MCF 10A (cell line): ENCODE results near the gene ACOT9. TPM values are rescaled to one million over a fixed set of nuclear protein-coding genes. Genes with fewer than 3 reads are reported as not detected.

Experiments used
- BruUV-seq: library from RNA; stranded (reverse); fragments of 400-500 nt; replicated peaks from 2 replicates; lab custom pipeline; 2021; lab: Mats Ljungman, UMichigan
- CTCF ChIA-PET: fragments of 300-600 bp; sonication (Branson Sonifier 250); formaldehyde crosslinking; extraction: SDS; loops from one replicate; lab custom pipeline; 2021; ENCODE audit warnings: antibody characterized with exemption, inconsistent platforms; lab: Yijun Ruan, JAX
- POLR2A ChIA-PET: fragments of 300-600, 350-650 bp; sonication (Branson Sonifier 250); formaldehyde crosslinking; extraction: SDS; loops from one replicate; lab custom pipeline; 2020; ENCODE audit warnings: antibody characterized with exemption, inconsistent platforms; lab: Yijun Ruan, JAX
- DNase-seq: peaks from one replicate; pipeline ENCODE4 v3.0.0-alpha.2; 2018; ENCODE audit not compliant: unreplicated experiment
- H3K27ac Mint-ChIP-seq: one replicate; pipeline ENCODE4 v1.8.0; 2022; ENCODE audit warnings: mild to moderate bottlenecking, low read depth, mixed read lengths; ENCODE audit not compliant: unreplicated experiment
- H3K27me3 Mint-ChIP-seq: one replicate; pipeline ENCODE4 v1.8.0; 2022; ENCODE audit warnings: mixed read lengths; ENCODE audit not compliant: insufficient read depth, unreplicated experiment
- H3K36me3 Mint-ChIP-seq: one replicate; pipeline ENCODE4 v1.8.0; 2022; ENCODE audit warnings: mild to moderate bottlenecking, moderate library complexity, mixed read lengths; ENCODE audit not compliant: insufficient read depth, unreplicated experiment
- H3K4me1 Mint-ChIP-seq: one replicate; pipeline ENCODE4 v1.8.0; 2022; ENCODE audit warnings: mixed read lengths; ENCODE audit not compliant: insufficient read depth, unreplicated experiment
- H3K4me3 Mint-ChIP-seq: one replicate; pipeline ENCODE4 v1.8.0; 2022; ENCODE audit warnings: mild to moderate bottlenecking, moderate library complexity, mixed read lengths; ENCODE audit not compliant: unreplicated experiment
- H3K9me3 Mint-ChIP-seq: one replicate; pipeline ENCODE4 v1.8.0; 2022; ENCODE audit warnings: mixed read lengths; ENCODE audit not compliant: unreplicated experiment
- intact Hi-C: fragments of 100-400 bp; cut with micrococcal nuclease; formaldehyde crosslinking; loops from 2 replicates; pipeline ENCODE4 v1.14.1; 2022
- total RNA-seq: library from RNA; stranded (reverse); gene quantifications from 2 replicates; pipeline ENCODE4 v1.2.3, GENCODE V29; 2022
- TF ChIP-seq, protein P1 (sequence below): fragments of 200-600 bp; IDR thresholded peaks from one replicate; pipeline ENCODE4 v1.8.0; 2022; ENCODE audit warnings: antibody characterized with exemption, mild to moderate bottlenecking; ENCODE audit not compliant: unreplicated experiment

Gene ACOT9
- total RNA-seq, 1 experiment from 2014 or later = 83.9 TPM

DNA sequence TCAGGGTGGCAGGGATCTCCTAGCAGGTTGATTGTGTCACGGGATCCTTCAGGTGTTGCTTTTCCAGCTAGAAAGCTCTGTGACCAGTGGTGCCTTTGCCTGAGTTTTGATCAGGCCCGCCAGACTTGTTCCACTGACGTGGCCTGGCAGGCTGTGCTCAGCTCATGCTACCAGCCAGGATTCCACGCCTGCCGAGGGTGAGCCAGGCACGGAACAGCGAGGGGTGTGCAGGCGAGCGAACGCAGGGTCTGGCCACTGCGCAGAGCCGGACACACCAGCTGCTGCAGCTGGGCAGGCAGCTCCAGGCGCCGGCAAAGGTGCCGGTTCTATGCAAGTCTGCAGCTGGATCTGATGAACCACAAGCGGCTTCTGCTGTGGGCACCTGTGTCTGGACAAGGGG lies 22.8 kb upstream of the ACOT9 start:
- Mint-ChIP-seq H3K9me3 (no peaks in the 10 kb centered on the region), H3K27me3 (no peaks in the 10 kb centered on the region), H3K27ac (no peak overlapping the region), H3K4me1 (no peaks in the 10 kb centered on the region), H3K4me3 (no peak overlapping the region), H3K36me3 (peaks cover 7% of the 10 kb centered on the region)
- ChIA-PET CTCF (interaction anchor here (1.0 kb wide), 1 partner anchor 136 kb away, joined by 4 read pairs; no protein-coding TSS in a partner anchor), POLR2A (interaction anchor here (0.6 kb wide), 1 partner anchor 93 kb away, joined by 4 read pairs; no protein-coding TSS in a partner anchor)
- no peak for DNase-seq
- TF ChIP-seq, protein P1, sequence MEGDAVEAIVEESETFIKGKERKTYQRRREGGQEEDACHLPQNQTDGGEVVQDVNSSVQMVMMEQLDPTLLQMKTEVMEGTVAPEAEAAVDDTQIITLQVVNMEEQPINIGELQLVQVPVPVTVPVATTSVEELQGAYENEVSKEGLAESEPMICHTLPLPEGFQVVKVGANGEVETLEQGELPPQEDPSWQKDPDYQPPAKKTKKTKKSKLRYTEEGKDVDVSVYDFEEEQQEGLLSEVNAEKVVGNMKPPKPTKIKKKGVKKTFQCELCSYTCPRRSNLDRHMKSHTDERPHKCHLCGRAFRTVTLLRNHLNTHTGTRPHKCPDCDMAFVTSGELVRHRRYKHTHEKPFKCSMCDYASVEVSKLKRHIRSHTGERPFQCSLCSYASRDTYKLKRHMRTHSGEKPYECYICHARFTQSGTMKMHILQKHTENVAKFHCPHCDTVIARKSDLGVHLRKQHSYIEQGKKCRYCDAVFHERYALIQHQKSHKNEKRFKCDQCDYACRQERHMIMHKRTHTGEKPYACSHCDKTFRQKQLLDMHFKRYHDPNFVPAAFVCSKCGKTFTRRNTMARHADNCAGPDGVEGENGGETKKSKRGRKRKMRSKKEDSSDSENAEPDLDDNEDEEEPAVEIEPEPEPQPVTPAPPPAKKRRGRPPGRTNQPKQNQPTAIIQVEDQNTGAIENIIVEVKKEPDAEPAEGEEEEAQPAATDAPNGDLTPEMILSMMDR = no peak
- intact Hi-C loops = no loop called here
- no TSS peak for BruUV-seq

GRCh38 chrX:23765449-23765848 lies 22.4 kb upstream of the ACOT9 start:
- ChIA-PET POLR2A (interaction anchor here (0.6 kb wide), 1 partner anchor 94 kb away, joined by 4 read pairs; no protein-coding TSS in a partner anchor), CTCF (interaction anchor here (1.3 kb wide), 1 partner anchor 16 kb away, joined by 4 read pairs; no protein-coding TSS in a partner anchor)
- Mint-ChIP-seq H3K36me3 (peaks cover 5% of the 10 kb centered on the region), H3K27me3 (no peaks in the 10 kb centered on the region), H3K9me3 (no peaks in the 10 kb centered on the region), H3K27ac (no peak overlapping the region), H3K4me1 (no peaks in the 10 kb centered on the region), H3K4me3 (no peak overlapping the region)
- no peak for DNase-seq
- intact Hi-C loops = no loop called here
- TF ChIP-seq, protein P1 = no peak
- no TSS peak for BruUV-seq

GRCh38 chrX:23764188-23764984 lies 21.3 kb upstream of the ACOT9 start:
- Mint-ChIP-seq H3K4me3 (no peak overlapping the region), H3K4me1 (no peaks in the 10 kb centered on the region), H3K9me3 (no peaks in the 10 kb centered on the region), H3K36me3 (no peaks in the 10 kb centered on the region), H3K27ac (no peak overlapping the region), H3K27me3 (no peaks in the 10 kb centered on the region)
- ChIA-PET POLR2A (interaction anchor here (0.7 kb wide), 1 partner anchor 16 kb away, joined by 3 read pairs; no protein-coding TSS in a partner anchor), CTCF (interaction anchor here (0.6 to 1.3 kb wide), 3 partner anchors 17 to 146 kb away, joined by 4 read pairs; no protein-coding TSS in a partner anchor)
- no TSS peak for BruUV-seq
- intact Hi-C loops = no loop called here
- TF ChIP-seq, protein P1 = no peak
- DNase-seq = no peak

GRCh38 chrX:23759821-23760220 lies 16.7 kb upstream of the ACOT9 start:
- ChIA-PET POLR2A (no interaction called here), CTCF (interaction anchor here (0.8 kb wide), 1 partner anchor 143 kb away, joined by 3 read pairs; no protein-coding TSS in a partner anchor)
- DNase-seq = no peak
- Mint-ChIP-seq H3K27ac (no peak overlapping the region), H3K4me1 (no peaks in the 10 kb centered on the region), H3K27me3 (no peaks in the 10 kb centered on the region), H3K9me3 (no peaks in the 10 kb centered on the region), H3K4me3 (no peak overlapping the region), H3K36me3 (no peaks in the 10 kb centered on the region)
- intact Hi-C loops = no loop called here
- BruUV-seq = no TSS peak
- TF ChIP-seq, protein P1 = no peak
